Gastroesophageal sphincter (tissue), 3 donors: ENCODE data around the gene LGALS16.

Experiments
- POLR2A ChIP-seq, 2 donors: fragments of 450-650 bp; IDR thresholded peaks; one replicate each; pipeline ENCODE4 v1.6.1; 2017; ENCODE audit warnings: antibody characterized with exemption in 2 of 2, mild to moderate bottlenecking in 2 of 2, moderate library complexity in 1 of 2
- POLR2AphosphoS5 ChIP-seq: sonication (generic); formaldehyde crosslinking; IDR thresholded peaks from one replicate; pipeline ENCODE4 v1.6.1; 2017; ENCODE audit warnings: antibody characterized with exemption
- TF ChIP-seq, protein P1 (sequence below), 4 experiments: fragments of 200-600 bp in 2 of 4; fragments of 450-650 bp in 2 of 4; sonication (generic) in 1 of 4; IDR thresholded peaks; one replicate each; pipeline ENCODE4 v1.5.1; 2017 to 2019; ENCODE audit warnings: antibody characterized with exemption in 4 of 4, mild to moderate bottlenecking in 2 of 4, moderate library complexity in 2 of 4

DNA sequence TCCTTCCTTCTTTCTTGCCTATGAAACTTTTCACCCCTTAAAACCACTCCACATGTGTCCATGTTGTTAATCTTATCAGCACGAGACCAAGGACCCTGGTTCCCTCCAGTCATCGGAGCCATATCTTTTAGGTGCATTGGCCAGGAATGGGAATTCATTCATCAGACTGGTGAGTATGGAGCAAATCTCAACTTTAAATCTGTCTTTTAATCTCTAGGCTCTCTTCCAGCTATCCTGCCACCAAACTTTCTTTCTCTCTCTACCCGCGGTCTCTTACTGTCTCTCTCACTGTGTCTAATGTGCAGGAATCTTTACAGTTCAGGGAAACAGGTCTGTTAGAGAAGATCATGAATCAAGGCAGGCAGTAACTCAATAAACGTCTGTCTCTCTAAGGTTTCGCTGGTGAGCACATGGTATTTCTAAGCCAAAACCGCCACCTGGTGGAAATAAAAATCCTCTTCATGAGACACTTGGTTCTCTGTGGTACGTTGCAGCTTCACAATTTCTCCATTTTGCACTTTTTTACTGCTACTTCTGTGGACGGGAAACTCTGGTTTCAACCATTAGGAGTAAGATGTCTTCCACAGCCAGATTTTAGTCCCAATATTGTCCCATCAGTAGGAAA, 16.1 kb downstream of the LGALS16 start:
- TF ChIP-seq POLR2A (IDR thresholded peaks at IDR 0.05) (no peak), POLR2AphosphoS5 (no peak)
- TF ChIP-seq, protein P1, sequence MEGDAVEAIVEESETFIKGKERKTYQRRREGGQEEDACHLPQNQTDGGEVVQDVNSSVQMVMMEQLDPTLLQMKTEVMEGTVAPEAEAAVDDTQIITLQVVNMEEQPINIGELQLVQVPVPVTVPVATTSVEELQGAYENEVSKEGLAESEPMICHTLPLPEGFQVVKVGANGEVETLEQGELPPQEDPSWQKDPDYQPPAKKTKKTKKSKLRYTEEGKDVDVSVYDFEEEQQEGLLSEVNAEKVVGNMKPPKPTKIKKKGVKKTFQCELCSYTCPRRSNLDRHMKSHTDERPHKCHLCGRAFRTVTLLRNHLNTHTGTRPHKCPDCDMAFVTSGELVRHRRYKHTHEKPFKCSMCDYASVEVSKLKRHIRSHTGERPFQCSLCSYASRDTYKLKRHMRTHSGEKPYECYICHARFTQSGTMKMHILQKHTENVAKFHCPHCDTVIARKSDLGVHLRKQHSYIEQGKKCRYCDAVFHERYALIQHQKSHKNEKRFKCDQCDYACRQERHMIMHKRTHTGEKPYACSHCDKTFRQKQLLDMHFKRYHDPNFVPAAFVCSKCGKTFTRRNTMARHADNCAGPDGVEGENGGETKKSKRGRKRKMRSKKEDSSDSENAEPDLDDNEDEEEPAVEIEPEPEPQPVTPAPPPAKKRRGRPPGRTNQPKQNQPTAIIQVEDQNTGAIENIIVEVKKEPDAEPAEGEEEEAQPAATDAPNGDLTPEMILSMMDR (IDR thresholded peaks at IDR 0.05) = peak; percentile 9 to 48 (median 36)
